OCI-LY3 (cell line): ENCODE data around the gene UNC119B.

Experiments used
- H2AFZ ChIP-seq: fragments of 200-600, 300-600 bp; shearing (Covaris generic); 2 replicates; pipeline ENCODE4 v1.6.0; 2014; ENCODE audit warnings: antibody characterized with exemption, low read depth, low read length
- H3K27ac ChIP-seq: fragments of 200-600, 300-600 bp; sonication (generic); 2 replicates; pipeline ENCODE4 v1.5.1; 2014; ENCODE audit warnings: mild to moderate bottlenecking, low read length, moderate library complexity, mixed read lengths
- H3K27me3 ChIP-seq: fragments of 200-600, 300-600 bp; sonication (generic); 2 replicates; pipeline ENCODE4 v1.6.1; 2014; ENCODE audit warnings: low read depth, low read length, mixed read lengths
- H3K36me3 ChIP-seq: fragments of 200-600, 300-600 bp; sonication (generic); replicated peaks from 2 replicates; pipeline ENCODE3; 2014; ENCODE audit warnings: low read depth, low read length, mixed read lengths
- H3K4me1 ChIP-seq: fragments of 300-600, 200-600 bp; sonication (generic); 2 replicates; pipeline ENCODE4 v1.6.1; 2014; ENCODE audit warnings: low read length, mixed read lengths
- H3K4me2 ChIP-seq: fragments of 200-600, 300-600 bp; sonication (generic); 2 replicates; pipeline ENCODE4 v1.6.1; 2014; ENCODE audit warnings: low read length, mixed read lengths
- H3K4me3 ChIP-seq: fragments of 300-600, 200-600 bp; sonication (generic); 2 replicates; pipeline ENCODE4 v1.5.1; 2014; ENCODE audit warnings: antibody characterized with exemption, mild to moderate bottlenecking, low read length, moderate library complexity
- H3K79me2 ChIP-seq: fragments of 300-600, 200-600 bp; shearing (Covaris generic); 2 replicates; pipeline ENCODE4 v1.6.1; 2014; ENCODE audit warnings: mild to moderate bottlenecking, low read length, mixed read lengths
- H3K9ac ChIP-seq: fragments of 300-600, 200-600 bp; shearing (Covaris generic); 2 replicates; pipeline ENCODE4 v1.6.0; 2014; ENCODE audit warnings: mild to moderate bottlenecking, low read length, moderate library complexity
- H3K9me3 ChIP-seq: fragments of 200-600, 300-600 bp; shearing (Covaris generic); 2 replicates; pipeline ENCODE4 v1.6.1; 2014; ENCODE audit warnings: low read length, mixed read lengths; ENCODE audit not compliant: insufficient read depth
- H4K20me1 ChIP-seq: fragments of 200-600, 300-600 bp; sonication (generic); 2 replicates; pipeline ENCODE4 v1.6.1; 2016; ENCODE audit warnings: low read length, mixed read lengths; ENCODE audit not compliant: insufficient read depth
- EZH2phosphoT487 ChIP-seq: fragments of 200-600 bp; shearing (Covaris generic); IDR thresholded peaks from 2 replicates; pipeline ENCODE4 v1.6.1; 2018; ENCODE audit warnings: antibody characterized with exemption, mixed run types, low read depth
- TF ChIP-seq, protein P1 (sequence below): fragments of 200-600, 300-600 bp; sonication (generic); IDR thresholded peaks from 2 replicates; pipeline ENCODE4 v1.5.1; 2014; ENCODE audit warnings: antibody characterized with exemption, low read length, low read depth

Gene UNC119B

DNA sequence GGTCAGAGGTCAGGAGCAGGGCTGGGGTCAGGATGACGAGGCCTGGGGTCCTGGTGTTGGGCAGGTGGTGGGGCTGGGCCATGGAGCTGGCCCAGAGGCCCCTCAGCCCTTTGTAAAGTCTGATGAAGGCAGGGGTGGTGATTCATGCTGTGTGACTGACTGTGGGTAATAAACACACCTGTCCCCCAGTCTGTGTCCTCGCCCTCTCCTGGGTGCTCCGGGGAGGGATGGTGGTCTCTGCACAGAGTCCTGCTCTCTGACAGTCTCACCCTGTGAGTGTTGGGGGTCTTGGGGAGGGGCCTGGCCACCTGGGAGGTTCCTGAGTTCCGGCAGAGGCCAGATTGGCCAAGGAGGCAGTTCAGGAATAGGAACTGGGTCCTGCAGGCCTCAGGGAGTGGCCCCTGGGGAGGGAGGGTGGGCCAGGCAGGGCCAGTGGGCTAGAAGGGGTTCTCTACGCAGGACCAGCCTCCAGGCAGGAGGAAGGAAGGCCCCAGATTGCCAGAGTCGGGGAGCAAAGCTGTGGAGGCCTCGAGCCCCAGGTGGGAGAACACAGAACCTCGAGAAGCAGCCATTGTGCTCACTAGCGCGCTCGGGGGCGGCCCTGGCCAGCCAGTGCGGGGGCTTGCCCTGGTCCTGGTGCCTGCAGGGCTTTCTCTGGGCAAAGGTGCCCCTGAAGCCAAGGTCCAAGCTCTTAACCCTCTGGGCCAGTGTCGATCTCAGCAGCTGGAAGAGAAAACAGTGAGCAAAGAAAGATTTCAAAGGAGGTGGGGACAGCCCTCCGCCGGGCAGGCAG lies 29.8 kb downstream of the UNC119B start:
- no peak overlapping the region for H3K4me2 ChIP-seq
- H2AFZ ChIP-seq = no peak overlapping the region
- no peaks in the 10 kb centered on the region for H3K9me3 ChIP-seq

DNA sequence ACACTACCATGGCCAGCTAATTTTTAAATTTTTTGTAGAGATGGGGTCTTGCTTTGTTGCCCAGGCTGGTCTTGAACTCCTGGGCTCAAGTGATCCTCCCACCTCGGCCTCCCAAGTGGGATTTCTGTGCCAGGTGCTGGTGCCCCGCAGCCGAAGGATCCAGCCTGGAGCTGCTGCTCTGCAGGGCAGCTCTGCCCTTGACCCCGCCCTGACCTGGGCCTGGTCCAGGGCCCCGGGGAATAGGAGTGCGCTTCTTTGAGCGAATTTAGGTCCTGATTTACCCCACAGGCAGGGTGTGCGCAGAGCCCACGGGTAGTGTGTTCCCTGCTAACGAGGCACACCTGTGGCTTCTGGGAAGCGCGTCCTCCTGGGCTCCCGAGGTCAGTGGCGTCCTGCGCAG lies 30.6 kb downstream of the UNC119B start:
- Histone ChIP-seq H3K4me2 (no peak overlapping the region), H4K20me1 (no peaks in the 10 kb centered on the region), H3K36me3 (no peaks in the 10 kb centered on the region), H3K27me3 (no peaks in the 10 kb centered on the region), H3K79me2 (no peaks in the 10 kb centered on the region), H3K9me3 (no peaks in the 10 kb centered on the region), H3K4me3 (no peak overlapping the region), H3K4me1 (no peaks in the 10 kb centered on the region), H3K9ac (no peak overlapping the region), H3K27ac (no peak overlapping the region), H2AFZ (no peak overlapping the region)
- no peak for TF ChIP-seq EZH2phosphoT487
- TF ChIP-seq, protein P1, sequence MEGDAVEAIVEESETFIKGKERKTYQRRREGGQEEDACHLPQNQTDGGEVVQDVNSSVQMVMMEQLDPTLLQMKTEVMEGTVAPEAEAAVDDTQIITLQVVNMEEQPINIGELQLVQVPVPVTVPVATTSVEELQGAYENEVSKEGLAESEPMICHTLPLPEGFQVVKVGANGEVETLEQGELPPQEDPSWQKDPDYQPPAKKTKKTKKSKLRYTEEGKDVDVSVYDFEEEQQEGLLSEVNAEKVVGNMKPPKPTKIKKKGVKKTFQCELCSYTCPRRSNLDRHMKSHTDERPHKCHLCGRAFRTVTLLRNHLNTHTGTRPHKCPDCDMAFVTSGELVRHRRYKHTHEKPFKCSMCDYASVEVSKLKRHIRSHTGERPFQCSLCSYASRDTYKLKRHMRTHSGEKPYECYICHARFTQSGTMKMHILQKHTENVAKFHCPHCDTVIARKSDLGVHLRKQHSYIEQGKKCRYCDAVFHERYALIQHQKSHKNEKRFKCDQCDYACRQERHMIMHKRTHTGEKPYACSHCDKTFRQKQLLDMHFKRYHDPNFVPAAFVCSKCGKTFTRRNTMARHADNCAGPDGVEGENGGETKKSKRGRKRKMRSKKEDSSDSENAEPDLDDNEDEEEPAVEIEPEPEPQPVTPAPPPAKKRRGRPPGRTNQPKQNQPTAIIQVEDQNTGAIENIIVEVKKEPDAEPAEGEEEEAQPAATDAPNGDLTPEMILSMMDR = no peak

More for the DNA sequence above, 29.8 kb downstream of the UNC119B start:
- no peaks in the 10 kb centered on the region for H4K20me1 ChIP-seq
- TF ChIP-seq, protein P1 = no peak
- TF ChIP-seq EZH2phosphoT487 = no peak
- H3K4me1 ChIP-seq = no peaks in the 10 kb centered on the region
- no peaks in the 10 kb centered on the region for H3K79me2 ChIP-seq
- no peak overlapping the region for H3K4me3 ChIP-seq
- H3K27me3 ChIP-seq = no peaks in the 10 kb centered on the region
- H3K36me3 ChIP-seq = no peaks in the 10 kb centered on the region
- no peak overlapping the region for H3K9ac ChIP-seq
- no peak overlapping the region for H3K27ac ChIP-seq

DNA sequence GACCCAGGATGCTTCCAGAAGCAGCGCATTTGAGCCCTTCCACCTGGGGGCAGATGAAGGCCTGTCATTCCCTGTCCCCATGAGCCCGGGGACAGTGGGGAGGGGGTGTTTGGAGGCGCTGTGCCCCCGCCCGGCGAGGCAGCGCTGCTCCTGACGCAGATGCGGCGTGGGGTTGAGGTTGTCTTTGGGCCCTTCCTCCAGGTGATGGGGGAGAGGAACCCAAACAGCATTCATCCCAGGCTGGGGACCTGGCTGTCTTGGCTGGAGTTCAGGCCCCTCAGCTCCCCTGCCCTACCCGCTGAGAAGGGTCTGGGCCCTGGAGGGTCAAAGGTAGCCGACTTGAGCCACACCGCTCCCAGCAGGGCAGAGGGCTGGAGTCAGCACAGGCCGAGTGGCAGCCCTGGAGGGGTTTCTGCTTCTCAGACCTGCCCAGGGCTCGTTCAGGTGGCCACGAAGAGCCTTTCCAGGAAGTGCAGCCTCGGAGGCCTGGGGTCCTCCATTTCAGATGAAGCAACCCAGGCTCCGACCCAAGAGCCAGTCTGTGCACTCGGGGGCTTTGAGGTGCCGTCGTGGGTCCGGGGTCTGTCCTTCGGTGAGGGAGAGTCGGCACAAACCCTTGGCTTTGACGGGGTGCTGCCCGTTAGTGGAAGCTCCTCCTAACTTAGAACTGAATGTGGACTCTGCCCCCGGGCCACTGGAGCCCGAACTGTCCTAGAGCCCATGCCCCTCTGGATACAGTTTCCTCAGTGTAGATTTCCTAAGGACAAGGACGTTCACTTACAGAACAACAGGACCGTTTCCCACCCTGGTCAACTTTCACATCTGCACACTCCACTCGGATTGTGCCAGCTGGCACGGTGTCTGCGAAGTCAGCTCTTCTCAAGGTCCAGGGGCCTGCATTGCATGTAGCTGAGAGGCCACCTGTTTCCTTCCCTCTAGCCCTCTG lies 31.5 kb downstream of the UNC119B start:
- H3K36me3 ChIP-seq = no peaks in the 10 kb centered on the region
- H3K4me3 ChIP-seq = no peak overlapping the region
- TF ChIP-seq EZH2phosphoT487 = no peak
- TF ChIP-seq, protein P1 = no peak
- no peak overlapping the region for H3K9ac ChIP-seq
- H3K9me3 ChIP-seq = no peaks in the 10 kb centered on the region
- no peak overlapping the region for H3K4me2 ChIP-seq
- no peak overlapping the region for H2AFZ ChIP-seq
- H3K27me3 ChIP-seq = no peaks in the 10 kb centered on the region
- H3K4me1 ChIP-seq = no peaks in the 10 kb centered on the region
- H3K27ac ChIP-seq = no peak overlapping the region
- H4K20me1 ChIP-seq = no peaks in the 10 kb centered on the region
- H3K79me2 ChIP-seq = no peaks in the 10 kb centered on the region

DNA sequence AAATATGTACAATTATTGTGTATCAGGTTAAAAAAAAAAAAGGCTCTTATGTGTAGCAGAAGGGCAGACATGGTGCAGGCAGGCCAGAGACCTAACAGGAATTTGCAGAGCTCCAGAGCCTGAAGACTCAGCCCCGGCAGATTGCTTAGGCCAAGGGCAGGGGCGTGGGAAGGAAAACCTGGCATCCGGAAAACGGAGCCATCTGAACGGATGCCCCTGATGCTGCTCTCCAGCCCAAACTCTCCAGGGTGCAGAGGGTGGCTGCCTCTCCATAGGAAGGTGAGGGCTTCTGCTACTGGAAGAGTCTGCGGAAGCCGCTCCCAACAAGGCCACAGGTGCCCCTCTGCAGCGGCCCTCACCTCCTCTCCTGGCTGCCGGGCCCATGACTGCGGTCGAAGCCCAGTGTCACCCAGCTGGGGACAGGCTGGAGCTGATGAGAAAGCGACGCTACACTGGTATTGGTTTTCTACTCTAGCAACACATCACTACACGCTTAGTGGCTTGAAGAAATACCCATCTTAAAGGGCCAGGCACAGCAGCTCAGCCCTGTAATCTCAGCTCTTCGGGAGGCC lies 34.8 kb downstream of the UNC119B start:
- Histone ChIP-seq H3K4me3 (no peak overlapping the region), H3K4me2 (no peak overlapping the region), H3K9ac (no peak overlapping the region), H3K27ac (no peak overlapping the region), H3K79me2 (no peaks in the 10 kb centered on the region), H3K4me1 (no peaks in the 10 kb centered on the region), H2AFZ (no peak overlapping the region), H3K27me3 (no peaks in the 10 kb centered on the region), H3K9me3 (no peaks in the 10 kb centered on the region), H3K36me3 (no peaks in the 10 kb centered on the region), H4K20me1 (no peaks in the 10 kb centered on the region)
- no peak for TF ChIP-seq EZH2phosphoT487
- TF ChIP-seq, protein P1 = no peak
